SU-DHL-6 (cell line): Measurements from ENCODE around the gene ZKSCAN4.

Source experiments
- CTCF ChIP-seq: fragments of 200-600 bp; sonication (generic); IDR thresholded peaks from one replicate; pipeline ENCODE4 v1.5.1; 2017; ENCODE audit warnings: antibody characterized with exemption, mild to moderate bottlenecking, low read length, moderate library complexity; ENCODE audit not compliant: insufficient read depth, poor library complexity, severe bottlenecking
- EZH2phosphoT487 ChIP-seq: fragments of 200-600 bp; sonication (generic), shearing (Covaris generic); conservative IDR thresholded peaks from 2 replicates; pipeline ENCODE4 v1.6.1; 2018; ENCODE audit warnings: mild to moderate bottlenecking, antibody characterized with exemption, low read length, moderate library complexity, mixed read lengths

GRCh38 chr6:28282926-28283325 is 30.9 kb upstream of the ZKSCAN4 start:
- TF ChIP-seq CTCF (no peak), EZH2phosphoT487 (no peak)
